K562 (cell line): ENCODE measurements around the gene SGK1. TPM values are rescaled to one million over a fixed set of nuclear protein-coding genes. Genes with fewer than 3 reads are reported as not detected.

Source experiments
- ATAC-seq: fragments of 200-7000 bp; cut with Tn5 transposase; 3 replicates; pipeline ENCODE4 v1.9.1; 2020; ENCODE audit warnings: moderate library complexity
- BruUV-seq: library from RNA; stranded (reverse); fragments of 400-500 nt; replicated peaks from 2 replicates; lab custom pipeline; 2021; lab: Mats Ljungman, UMichigan
- CTCF ChIA-PET: fragments of 300-600 bp; formaldehyde crosslinking; extraction: SDS; loops from one replicate; lab custom pipeline; 2021; ENCODE audit warnings: low intra/inter-chr PET ratio; lab: Yijun Ruan, JAX
- POLR2A ChIA-PET: fragments of 300-600, 350-650 bp; sonication (Branson Sonifier 250); formaldehyde crosslinking; extraction: SDS; loops from one replicate; lab custom pipeline; 2021; ENCODE audit warnings: antibody characterized with exemption, inconsistent platforms; lab: Yijun Ruan, JAX
- DNase-seq, 4 experiments: peaks; one replicate each; pipeline versions ENCODE4 v3.0.0 to v3.0.0-alpha.2; 2011 to 2018; ENCODE audit warnings: low spot score in 3 of 4, mixed read lengths in 3 of 4; ENCODE audit errors: extremely low read depth in 1 of 4
- FAIRE-seq: peaks from 2 replicates; lab custom pipeline; 2011; peaks lifted over from hg19 to GRCh38; lab: Jason Lieb, UNC
- H2AFZ ChIP-seq: 2 replicates; pipeline ENCODE4 v1.6.0; 2011; ENCODE audit warnings: low read depth, low read length, control low read depth, inconsistent platforms
- H3K27ac ChIP-seq: fragments of 200-600 bp; 3 replicates; pipeline ENCODE4 v1.8.0; 2011; ENCODE audit warnings: low read depth, mild to moderate bottlenecking, control low read depth, inconsistent platforms, low read length, moderate library complexity, mixed read lengths; ENCODE audit errors: extremely low read depth
- H3K27me3 ChIP-seq, 2 experiments: fragments of 300-600 bp in 1 of 2; 2 replicates in 1 of 2; 3 replicates in 1 of 2; pipeline versions ENCODE4 v1.6.0 to v1.8.0; 2011; ENCODE audit warnings: inconsistent platforms in 2 of 2, low read length in 2 of 2, mild to moderate bottlenecking in 1 of 2, mixed read lengths in 1 of 2, moderate library complexity in 1 of 2; ENCODE audit not compliant: control insufficient read depth in 2 of 2, insufficient read depth in 2 of 2
- H3K36me3 ChIP-seq: fragments of 300-600 bp; 3 replicates; pipeline ENCODE4 v1.8.0; 2011; ENCODE audit warnings: mild to moderate bottlenecking, low read length, inconsistent platforms; ENCODE audit not compliant: control insufficient read depth, insufficient read depth
- H3K4me1 ChIP-seq, 2 experiments: fragments of 200-600 bp in 1 of 2; replicated peaks in 1 of 2; 2 replicates in 1 of 2; 3 replicates in 1 of 2; pipeline versions ENCODE4 v1.5.1 to v1.8.0; 2011; ENCODE audit warnings: inconsistent platforms in 2 of 2, low read length in 2 of 2, mild to moderate bottlenecking in 1 of 2, mixed read lengths in 1 of 2, moderate library complexity in 1 of 2; ENCODE audit not compliant: control insufficient read depth in 2 of 2, insufficient read depth in 2 of 2
- H3K4me2 ChIP-seq: 2 replicates; pipeline ENCODE4 v1.6.1; 2011; ENCODE audit warnings: low read length, control low read depth, inconsistent platforms, mixed read lengths; ENCODE audit not compliant: insufficient read depth
- H3K4me3 ChIP-seq: fragments of 200-600 bp; sonication (generic), shearing (Covaris generic); 2 replicates; pipeline ENCODE4 v1.5.1; 2016; ENCODE audit warnings: control low read depth, inconsistent platforms
- H3K79me2 ChIP-seq: fragments of 200-600 bp; 3 replicates; pipeline ENCODE4 v1.8.0; 2011; ENCODE audit warnings: low read length, inconsistent platforms; ENCODE audit not compliant: control insufficient read depth, insufficient read depth
- H3K9ac ChIP-seq, 2 experiments: 2 replicates each; pipeline versions ENCODE4 v1.6.0 to v1.6.1; 2011; ENCODE audit warnings: low read depth in 2 of 2, low read length in 2 of 2, control low read depth in 1 of 2, inconsistent platforms in 1 of 2, mild to moderate bottlenecking in 1 of 2, mixed read lengths in 1 of 2; ENCODE audit not compliant: insufficient read depth in 1 of 2
- H3K9me1 ChIP-seq: one replicate; pipeline ENCODE4 v1.6.0; 2011; ENCODE audit warnings: inconsistent platforms, mild to moderate bottlenecking, low read length, moderate library complexity; ENCODE audit not compliant: control insufficient read depth, insufficient read depth
- H3K9me3 ChIP-seq: replicated peaks from 2 replicates; pipeline ENCODE4 v1.5.1; 2011; ENCODE audit warnings: low read depth, low read length, inconsistent platforms; ENCODE audit not compliant: control insufficient read depth, insufficient read depth
- H4K20me1 ChIP-seq: replicated peaks from 2 replicates; pipeline ENCODE4 v1.6.1; 2011; ENCODE audit warnings: low read length, inconsistent platforms, mixed read lengths; ENCODE audit not compliant: control insufficient read depth, insufficient read depth
- ESRRA ChIP-seq: fragments of 450-650 bp; IDR thresholded peaks from 2 replicates; pipeline ENCODE4 v1.6.1; 2014; ENCODE audit warnings: low read depth, mild to moderate bottlenecking, moderate library complexity, borderline replicate concordance
- MCM3 ChIP-seq: fragments of 450-650 bp; IDR thresholded peaks from 2 replicates; pipeline ENCODE4 v1.6.1; 2016
- SAP30 ChIP-seq: fragments of 200-600 bp; sonication (generic); IDR thresholded peaks from 2 replicates; pipeline ENCODE4 v1.6.1; 2012; ENCODE audit warnings: borderline replicate concordance, low read depth, mild to moderate bottlenecking, moderate library complexity, low read length, control low read depth, inconsistent platforms; ENCODE audit not compliant: insufficient read depth, poor library complexity, severe bottlenecking
- WGBS: fragments of 100-300 bp; shearing (Covaris generic); methylation state at CpG from one replicate; pipeline ENCODE4 v1.1.6; 2016; ENCODE audit warnings: low coverage, mixed read lengths; ENCODE audit not compliant: insufficient coverage; ENCODE audit errors: missing lambda C conversion rate; 5-methylcytosine and 5-hydroxymethylcytosine counted together
- in situ Hi-C: fragments of 300-500 bp; cut with MboI; formaldehyde crosslinking; loops from 4 replicates; pipeline ENCODE4 v1.15.0; 2018; ENCODE audit warnings: inconsistent platforms, mixed read lengths
- intact Hi-C: fragments of 100-400 bp; cut with micrococcal nuclease; formaldehyde crosslinking; loops from 2 replicates; pipeline ENCODE4 v1.14.2; 2022
- polyA plus RNA-seq, 8 experiments: library from polyadenylated mRNA; depleted of rRNA in 4 of 8; stranded (reverse) in 5 of 8; unstranded in 3 of 8; fragments of >200 nt; fragmentation: Nextera tagmentation in 2 of 8; fragmentation: Illumina TruSeq in 1 of 8; extraction: Ambion mirVana in 2 of 8; extraction: Trizol in 1 of 8; gene quantifications; 2 replicates each; pipeline versions ENCODE4 v1.2.1 to v1.2.3, GENCODE V29; 2011 to 2014; ENCODE audit warnings: inconsistent platforms in 1 of 8, missing spikeins in 1 of 8
- total RNA-seq, 7 experiments: library from RNA; depleted of rRNA in 6 of 7; stranded (reverse); fragments of >200 nt in 6 of 7; fragmentation: Illumina TruSeq in 2 of 7; extraction: Trizol in 2 of 7; gene quantifications; 2 replicates each; pipeline versions ENCODE4 v1.2.1 to v1.2.3, GENCODE V29; 2011 to 2021; ENCODE audit warnings: low replicate concordance in 1 of 7
- TF ChIP-seq, protein P1 (sequence below): sonication (generic); formaldehyde crosslinking; IDR thresholded peaks from 2 replicates; pipeline ENCODE4 v1.8.1; 2023; ENCODE audit warnings: mild to moderate bottlenecking, missing genetic modification reagents

The SGK1 gene
- total and polyA plus RNA-seq, 9 of the 15 experiments (the other 6 are each of a cell fraction or from before 2014, with no cell fraction given) = 3.5 to 7.2 (median 3.9) TPM

DNA sequence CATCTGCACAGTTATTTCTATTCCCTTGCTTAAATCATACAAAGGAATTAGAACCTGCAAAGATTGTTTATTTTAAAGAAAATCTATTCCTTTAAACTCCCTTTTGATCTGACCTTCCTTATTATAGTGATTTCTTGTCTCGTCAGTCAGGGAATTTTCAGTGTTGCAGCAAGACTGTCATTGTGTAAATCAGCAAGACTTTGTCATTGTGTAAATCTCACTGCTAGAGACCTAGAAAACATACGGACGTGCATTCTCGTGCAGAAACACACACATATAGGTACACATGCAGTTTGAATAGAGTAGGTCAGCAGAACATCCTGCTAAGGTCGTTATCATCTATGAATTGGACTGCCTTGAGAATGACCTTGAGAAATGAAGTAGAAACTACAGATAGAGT is 6.2 kb upstream of the SGK1 start:
- 0 out of 2 replicates have a peak overlapping the region, but pooled peaks have one; percentile 64 for H2AFZ ChIP-seq
- H3K4me3 ChIP-seq = no peak overlapping the region
- 18% methylated on average over 5 of the region's 5 CpGs for WGBS
- no peaks in the 10 kb centered on the region for H3K79me2 ChIP-seq
- no TSS peak for BruUV-seq
- POLR2A ChIA-PET = interaction anchor here (0.6 kb wide), 1 partner anchor 1510 kb away, joined by 3 read pairs; no protein-coding TSS in a partner anchor
- H3K36me3 ChIP-seq = no peaks in the 10 kb centered on the region
- DNase-seq (no peak), ATAC-seq (no peak), FAIRE-seq (peak; percentile 69)
- intact Hi-C loops = no loop called here
- H3K27ac ChIP-seq = no peak overlapping the region
- in situ Hi-C loops = no loop called here
- TF ChIP-seq MCM3 (no peak), SAP30 (no peak), ESRRA (peak; percentile 11; the same call in 1 of the 2 replicates)
- TF ChIP-seq, protein P1, sequence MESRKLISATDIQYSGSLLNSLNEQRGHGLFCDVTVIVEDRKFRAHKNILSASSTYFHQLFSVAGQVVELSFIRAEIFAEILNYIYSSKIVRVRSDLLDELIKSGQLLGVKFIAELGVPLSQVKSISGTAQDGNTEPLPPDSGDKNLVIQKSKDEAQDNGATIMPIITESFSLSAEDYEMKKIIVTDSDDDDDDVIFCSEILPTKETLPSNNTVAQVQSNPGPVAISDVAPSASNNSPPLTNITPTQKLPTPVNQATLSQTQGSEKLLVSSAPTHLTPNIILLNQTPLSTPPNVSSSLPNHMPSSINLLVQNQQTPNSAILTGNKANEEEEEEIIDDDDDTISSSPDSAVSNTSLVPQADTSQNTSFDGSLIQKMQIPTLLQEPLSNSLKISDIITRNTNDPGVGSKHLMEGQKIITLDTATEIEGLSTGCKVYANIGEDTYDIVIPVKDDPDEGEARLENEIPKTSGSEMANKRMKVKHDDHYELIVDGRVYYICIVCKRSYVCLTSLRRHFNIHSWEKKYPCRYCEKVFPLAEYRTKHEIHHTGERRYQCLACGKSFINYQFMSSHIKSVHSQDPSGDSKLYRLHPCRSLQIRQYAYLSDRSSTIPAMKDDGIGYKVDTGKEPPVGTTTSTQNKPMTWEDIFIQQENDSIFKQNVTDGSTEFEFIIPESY (CRISPR knock-in tag) = no peak
- no peaks in the 10 kb centered on the region for H4K20me1 ChIP-seq
- H3K4me1 ChIP-seq = no peaks in the 10 kb centered on the region; a peak in 1 of 5 replicates
- H3K9me3 ChIP-seq = no peaks in the 10 kb centered on the region
- H3K9me1 ChIP-seq = no peaks in the 10 kb centered on the region
- CTCF ChIA-PET = no interaction called here
- H3K9ac ChIP-seq = no peak overlapping the region
- H3K27me3 ChIP-seq = no peaks in the 10 kb centered on the region
- no peak overlapping the region for H3K4me2 ChIP-seq
